ENCODE data around the gene JOSD2. TPM values are rescaled to one million over a fixed set of nuclear protein-coding genes. Genes with fewer than 3 reads are reported as not detected.

JOSD2 gene
- total and polyA plus RNA-seq, 9 of the 15 experiments (the other 6 are each of a cell fraction or from before 2014, with no cell fraction given): 0.06 to 14.4 (median 3.1) TPM

GRCh38 chr19:50478901-50479715, 31.9 kb downstream of the JOSD2 start (continued):
- TF ChIP-seq ZNF518B (CRISPR knock-in tag; IDR thresholded peaks at IDR 0.05) (no peak), SRF (CRISPR knock-in tag; IDR thresholded peaks at IDR 0.05) (no peak), XRCC5 (IDR thresholded peaks at IDR 0.05; ENCODE audit: low read depth, low read length) (peak; percentile 92), RFX1 (IDR thresholded peaks at IDR 0.05) (no peak), TCF3 (CRISPR knock-in tag; IDR thresholded peaks at IDR 0.05) (no peak), CBX5 (IDR thresholded peaks at IDR 0.05; ENCODE audit: borderline replicate concordance, low read depth) (0 out of 2 replicates have a peak, but pooled peaks have one; percentile 17), ASH1L (IDR thresholded peaks at IDR 0.05; ENCODE audit: borderline replicate concordance, low read depth, partially characterized antibody) (no peak), GABPB1 (CRISPR knock-in tag; IDR thresholded peaks at IDR 0.05) (peak; percentile 57; the same call in 1 of the 2 replicates), NEUROD1 (IDR thresholded peaks at IDR 0.05; ENCODE audit: borderline replicate concordance, low read depth, low read length, partially characterized antibody) (no peak), ETV1 (tag; conservative IDR thresholded peaks at IDR 0.05; ENCODE audit: low read depth) (peak; percentile 58; the same call in 1 of the 2 replicates), SPI1 (IDR thresholded peaks at IDR 0.05; ENCODE audit: borderline replicate concordance, low read depth, low read length) (no peak), HMGXB4 (CRISPR knock-in tag; IDR thresholded peaks at IDR 0.05) (no peak), RAD21 (CRISPR knock-in tag; conservative IDR thresholded peaks at IDR 0.05 in 1 of 2, IDR thresholded peaks at IDR 0.05 in 1 of 2) (peak; percentile 42 to 63)
- TF ChIP-seq, protein P1, sequence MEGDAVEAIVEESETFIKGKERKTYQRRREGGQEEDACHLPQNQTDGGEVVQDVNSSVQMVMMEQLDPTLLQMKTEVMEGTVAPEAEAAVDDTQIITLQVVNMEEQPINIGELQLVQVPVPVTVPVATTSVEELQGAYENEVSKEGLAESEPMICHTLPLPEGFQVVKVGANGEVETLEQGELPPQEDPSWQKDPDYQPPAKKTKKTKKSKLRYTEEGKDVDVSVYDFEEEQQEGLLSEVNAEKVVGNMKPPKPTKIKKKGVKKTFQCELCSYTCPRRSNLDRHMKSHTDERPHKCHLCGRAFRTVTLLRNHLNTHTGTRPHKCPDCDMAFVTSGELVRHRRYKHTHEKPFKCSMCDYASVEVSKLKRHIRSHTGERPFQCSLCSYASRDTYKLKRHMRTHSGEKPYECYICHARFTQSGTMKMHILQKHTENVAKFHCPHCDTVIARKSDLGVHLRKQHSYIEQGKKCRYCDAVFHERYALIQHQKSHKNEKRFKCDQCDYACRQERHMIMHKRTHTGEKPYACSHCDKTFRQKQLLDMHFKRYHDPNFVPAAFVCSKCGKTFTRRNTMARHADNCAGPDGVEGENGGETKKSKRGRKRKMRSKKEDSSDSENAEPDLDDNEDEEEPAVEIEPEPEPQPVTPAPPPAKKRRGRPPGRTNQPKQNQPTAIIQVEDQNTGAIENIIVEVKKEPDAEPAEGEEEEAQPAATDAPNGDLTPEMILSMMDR (IDR thresholded peaks at IDR 0.05 in 2 of 3, conservative IDR thresholded peaks at IDR 0.05 in 1 of 3; ENCODE audit: insufficient read depth in 2 of 3, low read depth in 1 of 3, low read length in 3 of 3): peak; percentile 99 to 100 (median 100)
- TF ChIP-seq, protein P2, sequence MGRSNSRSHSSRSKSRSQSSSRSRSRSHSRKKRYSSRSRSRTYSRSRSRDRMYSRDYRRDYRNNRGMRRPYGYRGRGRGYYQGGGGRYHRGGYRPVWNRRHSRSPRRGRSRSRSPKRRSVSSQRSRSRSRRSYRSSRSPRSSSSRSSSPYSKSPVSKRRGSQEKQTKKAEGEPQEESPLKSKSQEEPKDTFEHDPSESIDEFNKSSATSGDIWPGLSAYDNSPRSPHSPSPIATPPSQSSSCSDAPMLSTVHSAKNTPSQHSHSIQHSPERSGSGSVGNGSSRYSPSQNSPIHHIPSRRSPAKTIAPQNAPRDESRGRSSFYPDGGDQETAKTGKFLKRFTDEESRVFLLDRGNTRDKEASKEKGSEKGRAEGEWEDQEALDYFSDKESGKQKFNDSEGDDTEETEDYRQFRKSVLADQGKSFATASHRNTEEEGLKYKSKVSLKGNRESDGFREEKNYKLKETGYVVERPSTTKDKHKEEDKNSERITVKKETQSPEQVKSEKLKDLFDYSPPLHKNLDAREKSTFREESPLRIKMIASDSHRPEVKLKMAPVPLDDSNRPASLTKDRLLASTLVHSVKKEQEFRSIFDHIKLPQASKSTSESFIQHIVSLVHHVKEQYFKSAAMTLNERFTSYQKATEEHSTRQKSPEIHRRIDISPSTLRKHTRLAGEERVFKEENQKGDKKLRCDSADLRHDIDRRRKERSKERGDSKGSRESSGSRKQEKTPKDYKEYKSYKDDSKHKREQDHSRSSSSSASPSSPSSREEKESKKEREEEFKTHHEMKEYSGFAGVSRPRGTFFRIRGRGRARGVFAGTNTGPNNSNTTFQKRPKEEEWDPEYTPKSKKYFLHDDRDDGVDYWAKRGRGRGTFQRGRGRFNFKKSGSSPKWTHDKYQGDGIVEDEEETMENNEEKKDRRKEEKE (IDR thresholded peaks at IDR 0.05; ENCODE audit: borderline replicate concordance in 1 of 2, control insufficient read depth in 1 of 2, low read depth in 2 of 2, low read length in 1 of 2): no peak
